SK-MEL-5 (cell line): ENCODE data around the gene MNT. TPM values are rescaled to one million over a fixed set of nuclear protein-coding genes. Genes with fewer than 3 reads are reported as not detected.

Experiments
- DNase-seq: peaks from one replicate; pipeline ENCODE4 v3.0.0-alpha.2; 2016; ENCODE audit warnings: low read depth, low spot score
- in situ Hi-C: cut with HindIII; loops from 2 replicates; pipeline ENCODE4 v1.10.0; 2016; ENCODE audit warnings: low sequenced_read_pairs, high pct_unique_total_duplicates, low pct_unique_long_range_greater_than_20kb
- total RNA-seq: library from RNA; depleted of rRNA; stranded (reverse); fragments of >200 nt; shearing (Covaris generic); gene quantifications from 2 replicates; pipeline ENCODE4 v1.2.3, GENCODE V29; 2014

Gene MNT
- total RNA-seq, 1 experiment from 2014 or later = 8.8 TPM

- DNase-seq = peak; percentile 91
- in situ Hi-C loops = no loop called here
Observed at GRCh38 chr17:2374549-2375285, 26.1 kb downstream of the MNT start.

- DNase-seq = no peak
- in situ Hi-C loops = no loop called here
Observed at GRCh38 chr17:2373179-2373578, 27.7 kb downstream of the MNT start.

GRCh38 chr17:2372681-2373080 is 28.2 kb downstream of the MNT start:
- DNase-seq = no peak
- in situ Hi-C loops = no loop called here

- in situ Hi-C loops = no loop called here
- no peak for DNase-seq
Observed at GRCh38 chr17:2372180-2372579, 28.7 kb downstream of the MNT start.

GRCh38 chr17:2371183-2372130 is 29.4 kb downstream of the MNT start:
- DNase-seq = no peak
- in situ Hi-C loops = no loop called here

GRCh38 chr17:2370211-2370589 is 30.7 kb downstream of the MNT start:
- in situ Hi-C loops = no loop called here
- no peak for DNase-seq

GRCh38 chr17:2369551-2370210 is 31.2 kb downstream of the MNT start:
- no peak for DNase-seq
- in situ Hi-C loops = no loop called here

- in situ Hi-C loops = no loop called here
Observed at GRCh38 chr17:2369039-2369438, 31.8 kb downstream of the MNT start.

GRCh38 chr17:2368359-2368758 is 32.5 kb downstream of the MNT start:
- in situ Hi-C loops = no loop called here

More at GRCh38 chr17:2369039-2369438, 31.8 kb downstream of the MNT start:
- no peak for DNase-seq

GRCh38 chr17:2366747-2367494 is 33.9 kb downstream of the MNT start:
- peak; percentile 49 for DNase-seq
- in situ Hi-C loops = no loop called here

More at GRCh38 chr17:2368359-2368758, 32.5 kb downstream of the MNT start:
- DNase-seq = no peak

- no peak for DNase-seq
- in situ Hi-C loops = no loop called here
Observed at GRCh38 chr17:2365132-2365531, 35.7 kb downstream of the MNT start.

- in situ Hi-C loops = no loop called here
- no peak for DNase-seq
Observed at GRCh38 chr17:2364763-2365116, 36.1 kb downstream of the MNT start.

GRCh38 chr17:2363851-2364762 is 36.8 kb downstream of the MNT start:
- in situ Hi-C loops = no loop called here

GRCh38 chr17:2363318-2363717 is 37.5 kb downstream of the MNT start:
- no peak for DNase-seq
- in situ Hi-C loops = no loop called here

More at GRCh38 chr17:2363851-2364762, 36.8 kb downstream of the MNT start:
- no peak for DNase-seq

- in situ Hi-C loops = no loop called here
Observed at GRCh38 chr17:2362881-2363280, 38.0 kb downstream of the MNT start.

GRCh38 chr17:2362416-2362815 is 38.4 kb downstream of the MNT start:
- no peak for DNase-seq
- in situ Hi-C loops = no loop called here

More at GRCh38 chr17:2362881-2363280, 38.0 kb downstream of the MNT start:
- no peak for DNase-seq

- no peak for DNase-seq
- in situ Hi-C loops = no loop called here
Observed at GRCh38 chr17:2362016-2362415, 38.8 kb downstream of the MNT start.
